IMR-90 (cell line): ENCODE results near the gene PLCB4. TPM values are rescaled to one million over a fixed set of nuclear protein-coding genes. Genes with fewer than 3 reads are reported as not detected.

Experiments
- ATAC-seq: fragments of 200-7000 bp; cut with Tn5 transposase; 2 replicates; pipeline ENCODE4 v1.9.1; 2020; ENCODE audit warnings: low read depth, mild to moderate bottlenecking, moderate library complexity
- BruUV-seq: library from RNA; stranded (reverse); fragments of 400-500 nt; replicated peaks from 2 replicates; lab custom pipeline; 2021; lab: Mats Ljungman, UMichigan
- CTCF ChIA-PET: fragments of 300-600 bp; formaldehyde crosslinking; extraction: SDS; loops from one replicate; lab custom pipeline; 2021; ENCODE audit warnings: antibody characterized with exemption; lab: Yijun Ruan, JAX
- POLR2A ChIA-PET: fragments of 300-600 bp; sonication (Branson Sonifier 250); formaldehyde crosslinking; loops from one replicate; lab custom pipeline; 2022; ENCODE audit warnings: antibody characterized with exemption; ENCODE audit not compliant: unreplicated experiment; lab: Charles Lee
- DNase-seq: peaks from one replicate; pipeline ENCODE4 v3.0.0; 2013
- H2AFZ ChIP-seq: replicated peaks from 2 replicates; pipeline ENCODE3; 2013; ENCODE audit warnings: low read length, mild to moderate bottlenecking; ENCODE audit not compliant: poor library complexity
- H2AK5ac ChIP-seq: 2 replicates; pipeline ENCODE4 v1.6.1; 2013; ENCODE audit warnings: low read depth, low read length, inconsistent platforms
- H2AK9ac ChIP-seq: replicated peaks from 2 replicates; pipeline ENCODE3; 2013; ENCODE audit warnings: mild to moderate bottlenecking, low read depth, low read length, moderate library complexity; ENCODE audit not compliant: poor library complexity
- H2BK120ac ChIP-seq: 2 replicates; pipeline ENCODE4 v1.6.1; 2013; ENCODE audit warnings: low read depth, low read length, inconsistent platforms
- H2BK15ac ChIP-seq: 3 replicates; pipeline ENCODE4 v1.6.1; 2013; ENCODE audit warnings: low read depth, low read length, inconsistent platforms
- H2BK20ac ChIP-seq: 2 replicates; pipeline ENCODE4 v1.6.1; 2013; ENCODE audit warnings: low read depth, mild to moderate bottlenecking, inconsistent platforms, low read length, moderate library complexity
- H2BK5ac ChIP-seq: 2 replicates; pipeline ENCODE4 v1.6.1; 2013; ENCODE audit warnings: mild to moderate bottlenecking, low read depth, low read length, inconsistent platforms; ENCODE audit not compliant: poor library complexity, severe bottlenecking
- H3K14ac ChIP-seq: replicated peaks from 2 replicates; pipeline ENCODE4 v1.6.1; 2013; ENCODE audit warnings: low read depth, low read length, inconsistent platforms
- H3K18ac ChIP-seq: 2 replicates; pipeline ENCODE4 v1.6.1; 2013; ENCODE audit warnings: low read depth, low read length, control low read depth
- H3K23ac ChIP-seq: 2 replicates; pipeline ENCODE4 v1.6.1; 2013; ENCODE audit warnings: low read depth, low read length, inconsistent platforms
- H3K27ac ChIP-seq: 2 replicates; pipeline ENCODE4 v1.5.1; 2013; ENCODE audit warnings: mild to moderate bottlenecking, control low read depth, low read length; ENCODE audit not compliant: insufficient read depth
- H3K27me3 ChIP-seq: 2 replicates; pipeline ENCODE4 v1.6.1; 2013; ENCODE audit warnings: low read length; ENCODE audit not compliant: control insufficient read depth, insufficient read depth
- H3K36me3 ChIP-seq: 2 replicates; pipeline ENCODE4 v1.6.1; 2013; ENCODE audit warnings: low read length, mixed read lengths; ENCODE audit not compliant: control insufficient read depth, insufficient read depth
- H3K4ac ChIP-seq: 2 replicates; pipeline ENCODE4 v1.6.1; 2013; ENCODE audit warnings: low read depth, low read length, inconsistent platforms
- H3K4me1 ChIP-seq: 2 replicates; pipeline ENCODE4 v1.6.1; 2013; ENCODE audit warnings: low read length, mixed read lengths; ENCODE audit not compliant: control insufficient read depth, insufficient read depth
- H3K4me2 ChIP-seq: 2 replicates; pipeline ENCODE4 v1.6.1; 2013; ENCODE audit warnings: low read depth, mild to moderate bottlenecking, control low read depth, low read length, moderate library complexity
- H3K4me3 ChIP-seq: 2 replicates; pipeline ENCODE4 v1.5.1; 2013; ENCODE audit warnings: low read depth, mild to moderate bottlenecking, control low read depth, low read length, moderate library complexity; ENCODE audit not compliant: insufficient read depth
- H3K56ac ChIP-seq: 2 replicates; pipeline ENCODE4 v1.6.1; 2013; ENCODE audit warnings: low read length, inconsistent platforms; ENCODE audit not compliant: insufficient read depth; ENCODE audit errors: extremely low read depth
- H3K79me1 ChIP-seq, 2 experiments: 2 replicates each; pipeline ENCODE4 v1.6.1; 2013; ENCODE audit warnings: low read length in 2 of 2, inconsistent platforms in 1 of 2, low read depth in 1 of 2
- H3K9ac ChIP-seq: 2 replicates; pipeline ENCODE4 v1.6.1; 2013; ENCODE audit warnings: low read depth, low read length, control low read depth
- H3K9me1 ChIP-seq: 2 replicates; pipeline ENCODE4 v1.6.1; 2013; ENCODE audit warnings: low read length, inconsistent platforms; ENCODE audit not compliant: insufficient read depth
- H3K9me3 ChIP-seq: 2 replicates; pipeline ENCODE4 v1.6.1; 2013; ENCODE audit warnings: low read length; ENCODE audit not compliant: control insufficient read depth, insufficient read depth
- H4K20me1 ChIP-seq: 2 replicates; pipeline ENCODE4 v1.6.1; 2013; ENCODE audit warnings: low read length, inconsistent platforms; ENCODE audit not compliant: insufficient read depth
- H4K5ac ChIP-seq: 2 replicates; pipeline ENCODE4 v1.6.1; 2013; ENCODE audit warnings: mild to moderate bottlenecking, low read depth, low read length, control low read depth
- H4K8ac ChIP-seq, 2 experiments: 2 replicates each; pipeline ENCODE4 v1.6.1; 2013; ENCODE audit warnings: low read depth in 2 of 2, low read length in 2 of 2, control low read depth in 1 of 2, inconsistent platforms in 1 of 2
- H4K91ac ChIP-seq: 2 replicates; pipeline ENCODE4 v1.6.1; 2013; ENCODE audit warnings: low read depth, low read length, inconsistent platforms; ENCODE audit not compliant: insufficient read depth
- CEBPB ChIP-seq: IDR thresholded peaks from 2 replicates; pipeline ENCODE4 v1.6.1; 2012; ENCODE audit warnings: low read depth, low read length, improper control_type of control experiment
- CHD1 ChIP-seq: IDR thresholded peaks from 2 replicates; pipeline ENCODE4 v1.6.1; 2012; ENCODE audit warnings: low read depth, low read length, improper control_type of control experiment
- FOS ChIP-seq: fragments of 150-350 bp; IDR thresholded peaks from 2 replicates; pipeline ENCODE4 v1.6.1; 2016; ENCODE audit warnings: low read depth, low read length
- MAFK ChIP-seq: IDR thresholded peaks from 2 replicates; pipeline ENCODE4 v1.6.1; 2012; ENCODE audit warnings: low read depth, low read length, improper control_type of control experiment
- MAZ ChIP-seq: IDR thresholded peaks from 2 replicates; pipeline ENCODE4 v1.6.1; 2012; ENCODE audit warnings: low read depth, mild to moderate bottlenecking, low read length, improper control_type of control experiment, moderate library complexity, borderline replicate concordance
- MXI1 ChIP-seq: IDR thresholded peaks from 2 replicates; pipeline ENCODE4 v1.6.1; 2012; ENCODE audit warnings: low read depth, mild to moderate bottlenecking, low read length, moderate library complexity, borderline replicate concordance
- NFE2L2 ChIP-seq: fragments of 150-350 bp; IDR thresholded peaks from 2 replicates; pipeline ENCODE4 v1.6.1; 2016; ENCODE audit warnings: low read depth, mild to moderate bottlenecking, low read length
- POLR2A ChIP-seq: IDR thresholded peaks from 2 replicates; pipeline ENCODE4 v1.6.1; 2012; ENCODE audit warnings: mild to moderate bottlenecking, low read depth, low read length
- RAD21 ChIP-seq: IDR thresholded peaks from 2 replicates; pipeline ENCODE4 v1.6.1; 2012; ENCODE audit warnings: low read length, improper control_type of control experiment
- RCOR1 ChIP-seq: IDR thresholded peaks from 2 replicates; pipeline ENCODE4 v1.6.1; 2012; ENCODE audit warnings: mild to moderate bottlenecking, low read length, improper control_type of control experiment; ENCODE audit not compliant: insufficient replicate concordance
- RFX5 ChIP-seq: IDR thresholded peaks from 2 replicates; pipeline ENCODE4 v1.8.0; 2012; ENCODE audit warnings: low read depth, mild to moderate bottlenecking, low read length, moderate library complexity
- SMC3 ChIP-seq: fragments of 150-350 bp; IDR thresholded peaks from 2 replicates; pipeline ENCODE4 v1.6.1; 2016; ENCODE audit warnings: low read depth, mild to moderate bottlenecking, antibody characterized with exemption, low read length, moderate library complexity
- WGBS, 2 experiments: methylation state at CpG; one replicate each; pipeline versions ENCODE4 v1.1.5 to v1.1.7; 2013; ENCODE audit warnings: missing lambda C conversion rate in 2 of 2; ENCODE audit not compliant: insufficient read length in 1 of 2; ENCODE audit errors: extremely low coverage in 2 of 2; 5-methylcytosine and 5-hydroxymethylcytosine counted together
- dilution Hi-C: fragments of 300-500 bp; cut with HindIII; formaldehyde crosslinking; loops from one replicate; pipeline ENCODE4 v1.14.3; 2018; ENCODE audit warnings: low sequenced_read_pairs; ENCODE audit not compliant: unreplicated experiment
- in situ Hi-C: fragments of 300-500 bp; cut with MboI; formaldehyde crosslinking; loops from 3 replicates; pipeline ENCODE4 v1.14.3; 2019; ENCODE audit warnings: low sequenced_read_pairs, inconsistent platforms, mixed read lengths
- intact Hi-C: fragments of 100-400 bp; cut with micrococcal nuclease; formaldehyde crosslinking; loops from 2 replicates; pipeline ENCODE4 v1.10.0; 2022
- polyA plus RNA-seq, 3 experiments: library from polyadenylated mRNA; depleted of rRNA; stranded (reverse); fragments of >200 nt; gene quantifications; 2 replicates each; pipeline ENCODE4 v1.2.3, GENCODE V29; 2012; ENCODE audit warnings: low replicate concordance in 1 of 3
- total RNA-seq: library from RNA; depleted of rRNA; stranded (reverse); fragments of >200 nt; gene quantifications from 2 replicates; pipeline ENCODE4 v1.2.3, GENCODE V29; 2012
- TF ChIP-seq, protein P1 (sequence below): fragments of 150-350 bp; IDR thresholded peaks from 2 replicates; pipeline ENCODE4 v1.6.1; 2017; ENCODE audit warnings: mild to moderate bottlenecking, antibody characterized with exemption, low read length, low read depth
- TF ChIP-seq, protein P2 (sequence below): conservative IDR thresholded peaks from 2 replicates; pipeline ENCODE4 v1.5.1; 2012; ENCODE audit warnings: mild to moderate bottlenecking, low read depth, low read length, improper control_type of control experiment
- TF ChIP-seq, protein P3 (sequence below): fragments of 150-350 bp; IDR thresholded peaks from 2 replicates; pipeline ENCODE4 v1.6.1; 2016; ENCODE audit warnings: low read depth, mild to moderate bottlenecking, low read length, moderate library complexity, borderline replicate concordance

The PLCB4 gene
- total and polyA plus RNA-seq, 2 of the 4 experiments (the other 2 are of a cell fraction) = 12.5 to 24.0 TPM

DNA sequence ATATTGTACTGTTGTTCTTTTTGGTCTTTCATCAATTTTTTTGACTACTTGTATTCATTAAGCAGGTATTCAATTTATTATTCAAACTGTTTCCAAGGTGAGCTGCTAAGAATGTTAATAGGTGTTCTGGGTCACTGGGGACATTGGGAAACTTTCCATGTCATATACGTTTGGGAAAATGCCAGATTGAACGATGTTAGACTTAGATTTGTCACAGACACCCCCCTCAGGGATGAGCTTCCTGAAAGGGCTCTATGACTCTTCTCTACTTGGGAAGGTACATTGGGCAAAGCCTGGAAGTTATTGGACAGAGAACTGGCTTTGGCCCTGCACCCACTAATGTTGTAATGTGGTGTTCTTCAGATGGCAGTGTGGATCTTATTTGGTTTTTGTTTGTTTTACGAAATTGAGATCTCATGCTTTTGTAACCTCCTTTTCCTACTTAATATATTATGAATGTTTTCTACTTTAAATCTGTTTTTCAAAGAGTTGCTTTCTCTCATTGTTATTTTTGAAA is 42.1 kb downstream of the PLCB4 start:
- Histone ChIP-seq H2BK15ac (peak overlapping the region; percentile 53; the same call in 1 of the 3 replicates), H3K56ac (no peak overlapping the region), H2BK5ac (peak overlapping the region; percentile 29), H2AK5ac (no peak overlapping the region), H2BK20ac (peak overlapping the region; percentile 58), H3K23ac (no peak overlapping the region), H4K5ac (no peak overlapping the region), H4K20me1 (no peaks in the 10 kb centered on the region; the same call in 1 of the 2 replicates), H2BK120ac (0 out of 2 replicates have a peak overlapping the region, but pooled peaks have one; percentile 8), H3K18ac (no peak overlapping the region; the same call in 1 of the 2 replicates), H3K4ac (no peak overlapping the region; the same call in 1 of the 2 replicates), H3K4me1 (peaks cover 16% of the 10 kb centered on the region), H3K9me1 (peaks cover 7% of the 10 kb centered on the region), H3K79me1 (peaks cover 37 to 63% of the 10 kb centered on the region in 2 experiments), H4K8ac (no peak overlapping the region), H3K27ac (no peak overlapping the region), H3K14ac (peak overlapping the region; percentile 83), H4K91ac (peak overlapping the region; percentile 60; the same call in 1 of the 2 replicates), H3K9me3 (no peaks in the 10 kb centered on the region), H3K4me2 (no peak overlapping the region), H3K36me3 (no peaks in the 10 kb centered on the region), H2AFZ (no peak overlapping the region), H3K9ac (no peak overlapping the region), H3K27me3 (no peaks in the 10 kb centered on the region), H3K4me3 (no peak overlapping the region), H2AK9ac (no peak overlapping the region)
- intact Hi-C loops (loop anchor here (5.0 kb wide), 1 partner anchor 259 kb away; no protein-coding TSS in a partner anchor), in situ Hi-C loops (no loop called here), dilution Hi-C loops (no loop called here)
- DNase-seq (no peak), ATAC-seq (no peak)
- ChIA-PET POLR2A (no interaction called here), CTCF (interaction anchor here (0.9 kb wide), 1 partner anchor 12 kb away, joined by 4 read pairs; no protein-coding TSS in a partner anchor)
- BruUV-seq = no TSS peak
- WGBS, 2 experiments = no CpG with 5 or more reads among the region's 3 CpGs
- no peak for TF ChIP-seq RCOR1
- no peak for TF ChIP-seq MAZ
- TF ChIP-seq RFX5 = no peak
- no peak for TF ChIP-seq SMC3
- no peak for TF ChIP-seq FOS
- TF ChIP-seq POLR2A = no peak
- TF ChIP-seq, protein P1, sequence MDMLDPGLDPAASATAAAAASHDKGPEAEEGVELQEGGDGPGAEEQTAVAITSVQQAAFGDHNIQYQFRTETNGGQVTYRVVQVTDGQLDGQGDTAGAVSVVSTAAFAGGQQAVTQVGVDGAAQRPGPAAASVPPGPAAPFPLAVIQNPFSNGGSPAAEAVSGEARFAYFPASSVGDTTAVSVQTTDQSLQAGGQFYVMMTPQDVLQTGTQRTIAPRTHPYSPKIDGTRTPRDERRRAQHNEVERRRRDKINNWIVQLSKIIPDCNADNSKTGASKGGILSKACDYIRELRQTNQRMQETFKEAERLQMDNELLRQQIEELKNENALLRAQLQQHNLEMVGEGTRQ = no peak
- TF ChIP-seq, protein P2, sequence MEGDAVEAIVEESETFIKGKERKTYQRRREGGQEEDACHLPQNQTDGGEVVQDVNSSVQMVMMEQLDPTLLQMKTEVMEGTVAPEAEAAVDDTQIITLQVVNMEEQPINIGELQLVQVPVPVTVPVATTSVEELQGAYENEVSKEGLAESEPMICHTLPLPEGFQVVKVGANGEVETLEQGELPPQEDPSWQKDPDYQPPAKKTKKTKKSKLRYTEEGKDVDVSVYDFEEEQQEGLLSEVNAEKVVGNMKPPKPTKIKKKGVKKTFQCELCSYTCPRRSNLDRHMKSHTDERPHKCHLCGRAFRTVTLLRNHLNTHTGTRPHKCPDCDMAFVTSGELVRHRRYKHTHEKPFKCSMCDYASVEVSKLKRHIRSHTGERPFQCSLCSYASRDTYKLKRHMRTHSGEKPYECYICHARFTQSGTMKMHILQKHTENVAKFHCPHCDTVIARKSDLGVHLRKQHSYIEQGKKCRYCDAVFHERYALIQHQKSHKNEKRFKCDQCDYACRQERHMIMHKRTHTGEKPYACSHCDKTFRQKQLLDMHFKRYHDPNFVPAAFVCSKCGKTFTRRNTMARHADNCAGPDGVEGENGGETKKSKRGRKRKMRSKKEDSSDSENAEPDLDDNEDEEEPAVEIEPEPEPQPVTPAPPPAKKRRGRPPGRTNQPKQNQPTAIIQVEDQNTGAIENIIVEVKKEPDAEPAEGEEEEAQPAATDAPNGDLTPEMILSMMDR = no peak
- TF ChIP-seq CEBPB = no peak
- no peak for TF ChIP-seq NFE2L2
- TF ChIP-seq CHD1 = no peak
- no peak for TF ChIP-seq MXI1
- TF ChIP-seq RAD21 = no peak
- TF ChIP-seq, protein P3, sequence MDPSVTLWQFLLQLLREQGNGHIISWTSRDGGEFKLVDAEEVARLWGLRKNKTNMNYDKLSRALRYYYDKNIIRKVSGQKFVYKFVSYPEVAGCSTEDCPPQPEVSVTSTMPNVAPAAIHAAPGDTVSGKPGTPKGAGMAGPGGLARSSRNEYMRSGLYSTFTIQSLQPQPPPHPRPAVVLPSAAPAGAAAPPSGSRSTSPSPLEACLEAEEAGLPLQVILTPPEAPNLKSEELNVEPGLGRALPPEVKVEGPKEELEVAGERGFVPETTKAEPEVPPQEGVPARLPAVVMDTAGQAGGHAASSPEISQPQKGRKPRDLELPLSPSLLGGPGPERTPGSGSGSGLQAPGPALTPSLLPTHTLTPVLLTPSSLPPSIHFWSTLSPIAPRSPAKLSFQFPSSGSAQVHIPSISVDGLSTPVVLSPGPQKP = no peak
- TF ChIP-seq MAFK = no peak
